ENCODE data around the gene CYP19A1.

Gene CYP19A1

GRCh38 chr15:51380999-51381806, 42.8 kb upstream of the CYP19A1 start:
- H3K4me3 ChIP-seq (ENCODE audit: low read depth, low read length) = no peak overlapping the region
- peak; percentile 78 for TF ChIP-seq CTCF (IDR thresholded peaks at IDR 0.05; ENCODE audit: borderline replicate concordance, insufficient read depth, low read depth, low read length)

- no peak overlapping the region for H3K4me3 ChIP-seq (ENCODE audit: low read depth, low read length)
- no peak for TF ChIP-seq CTCF (IDR thresholded peaks at IDR 0.05; ENCODE audit: borderline replicate concordance, insufficient read depth, low read depth, low read length)
These were observed 41.0 kb upstream of the CYP19A1 start for GRCh38 chr15:51379390-51379789.

GRCh38 chr15:51378406-51378805, 40.0 kb upstream of the CYP19A1 start:
- no peak overlapping the region for H3K4me3 ChIP-seq (ENCODE audit: low read depth, low read length)
- no peak for TF ChIP-seq CTCF (IDR thresholded peaks at IDR 0.05; ENCODE audit: borderline replicate concordance, insufficient read depth, low read depth, low read length)

- TF ChIP-seq CTCF (IDR thresholded peaks at IDR 0.05; ENCODE audit: borderline replicate concordance, insufficient read depth, low read depth, low read length) = no peak
These were observed 38.8 kb upstream of the CYP19A1 start for GRCh38 chr15:51377038-51377786.

GRCh38 chr15:51375966-51376640, 37.7 kb upstream of the CYP19A1 start:
- no peak for TF ChIP-seq CTCF (IDR thresholded peaks at IDR 0.05; ENCODE audit: borderline replicate concordance, insufficient read depth, low read depth, low read length)
- H3K4me3 ChIP-seq (ENCODE audit: low read depth, low read length) = no peak overlapping the region

More at GRCh38 chr15:51377038-51377786, 38.8 kb upstream of the CYP19A1 start:
- no peak overlapping the region for H3K4me3 ChIP-seq (ENCODE audit: low read depth, low read length)

- H3K4me3 ChIP-seq (ENCODE audit: low read depth, low read length) = no peak overlapping the region
- TF ChIP-seq CTCF (IDR thresholded peaks at IDR 0.05; ENCODE audit: borderline replicate concordance, insufficient read depth, low read depth, low read length) = no peak
These were observed 35.7 kb upstream of the CYP19A1 start for GRCh38 chr15:51374131-51374530.
